ENCODE measurements around the gene MLPH.

DNA sequence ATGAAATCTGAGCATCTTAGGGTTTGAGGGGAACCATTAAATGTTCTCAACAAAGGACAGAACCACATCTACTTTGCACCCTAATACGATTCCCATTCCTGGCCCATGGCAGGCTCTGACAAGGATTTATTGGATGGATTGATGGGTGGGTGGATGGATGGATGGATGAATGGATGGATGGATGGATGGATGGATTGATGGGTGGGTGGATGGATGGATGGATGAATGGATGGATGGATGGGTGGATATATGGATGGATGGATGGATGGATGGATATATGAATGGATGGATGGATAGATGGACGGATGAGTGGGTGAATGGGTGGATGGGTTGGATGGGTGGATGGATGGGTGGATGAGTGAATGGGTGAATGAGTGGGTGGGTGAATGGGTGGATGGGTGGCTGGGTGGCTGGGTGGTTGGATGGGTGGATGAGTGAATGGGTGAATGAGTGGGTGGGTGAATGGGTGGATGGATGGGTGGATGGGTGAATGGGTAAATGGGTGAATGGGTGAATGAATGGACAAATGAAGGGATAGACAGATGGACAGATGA, 29.6 kb upstream of the MLPH start:
- TF ChIP-seq, protein P1, sequence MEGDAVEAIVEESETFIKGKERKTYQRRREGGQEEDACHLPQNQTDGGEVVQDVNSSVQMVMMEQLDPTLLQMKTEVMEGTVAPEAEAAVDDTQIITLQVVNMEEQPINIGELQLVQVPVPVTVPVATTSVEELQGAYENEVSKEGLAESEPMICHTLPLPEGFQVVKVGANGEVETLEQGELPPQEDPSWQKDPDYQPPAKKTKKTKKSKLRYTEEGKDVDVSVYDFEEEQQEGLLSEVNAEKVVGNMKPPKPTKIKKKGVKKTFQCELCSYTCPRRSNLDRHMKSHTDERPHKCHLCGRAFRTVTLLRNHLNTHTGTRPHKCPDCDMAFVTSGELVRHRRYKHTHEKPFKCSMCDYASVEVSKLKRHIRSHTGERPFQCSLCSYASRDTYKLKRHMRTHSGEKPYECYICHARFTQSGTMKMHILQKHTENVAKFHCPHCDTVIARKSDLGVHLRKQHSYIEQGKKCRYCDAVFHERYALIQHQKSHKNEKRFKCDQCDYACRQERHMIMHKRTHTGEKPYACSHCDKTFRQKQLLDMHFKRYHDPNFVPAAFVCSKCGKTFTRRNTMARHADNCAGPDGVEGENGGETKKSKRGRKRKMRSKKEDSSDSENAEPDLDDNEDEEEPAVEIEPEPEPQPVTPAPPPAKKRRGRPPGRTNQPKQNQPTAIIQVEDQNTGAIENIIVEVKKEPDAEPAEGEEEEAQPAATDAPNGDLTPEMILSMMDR (IDR thresholded peaks at IDR 0.05), result no peak
- TF ChIP-seq POLR2A (IDR thresholded peaks at IDR 0.05), result no peak
